ENCODE measurements around the gene ABL2. TPM values are rescaled to one million over a fixed set of nuclear protein-coding genes. Genes with fewer than 3 reads are reported as not detected.

The ABL2 gene
- total and polyA plus RNA-seq, 2 donors (not counting 1 experiment from before 2014, with no cell fraction given): 2.6 to 20.0 TPM

DNA sequence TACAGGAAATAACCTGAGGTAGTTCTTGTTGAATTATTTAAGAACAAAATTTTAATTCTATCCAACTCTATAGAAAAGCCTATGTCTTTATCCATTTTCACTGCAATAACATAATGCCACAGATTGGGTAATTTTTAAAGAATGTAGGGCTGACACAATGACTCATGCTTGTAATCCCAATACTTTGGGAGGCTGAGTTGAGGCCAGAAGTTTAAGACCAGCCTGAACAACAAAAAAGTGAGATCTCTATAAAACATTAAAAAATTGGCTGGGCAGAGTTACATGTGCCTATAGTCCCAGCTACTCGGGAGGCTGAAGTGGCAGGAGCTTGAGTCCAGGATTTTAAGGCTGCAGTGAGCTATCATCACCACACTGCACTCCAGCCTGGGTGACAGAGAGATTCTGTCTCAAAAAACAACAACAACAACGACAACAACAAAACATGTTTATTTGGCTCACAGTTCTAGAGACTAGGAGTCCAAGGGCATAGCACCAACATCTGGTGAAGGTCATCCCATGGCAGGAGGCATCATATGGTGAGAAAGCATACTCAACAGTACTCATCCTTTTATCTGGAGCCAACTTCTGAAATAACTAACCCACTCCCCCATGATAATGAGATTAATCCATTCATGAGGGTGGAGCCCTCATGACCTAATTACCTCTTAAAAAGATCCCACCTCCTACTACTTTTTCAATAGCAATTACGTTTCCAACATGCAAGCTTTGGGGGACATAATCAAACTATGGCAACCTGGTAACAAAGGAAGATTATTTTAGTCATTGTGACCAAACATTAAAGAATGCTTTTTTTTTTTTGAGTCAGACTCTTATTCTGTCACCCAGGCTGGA lies 59.6 kb downstream of the ABL2 start:
- peaks cover 20% of the 10 kb centered on the region for H3K79me2 ChIP-seq (ENCODE audit: control insufficient read depth, insufficient read depth, low read length)

DNA sequence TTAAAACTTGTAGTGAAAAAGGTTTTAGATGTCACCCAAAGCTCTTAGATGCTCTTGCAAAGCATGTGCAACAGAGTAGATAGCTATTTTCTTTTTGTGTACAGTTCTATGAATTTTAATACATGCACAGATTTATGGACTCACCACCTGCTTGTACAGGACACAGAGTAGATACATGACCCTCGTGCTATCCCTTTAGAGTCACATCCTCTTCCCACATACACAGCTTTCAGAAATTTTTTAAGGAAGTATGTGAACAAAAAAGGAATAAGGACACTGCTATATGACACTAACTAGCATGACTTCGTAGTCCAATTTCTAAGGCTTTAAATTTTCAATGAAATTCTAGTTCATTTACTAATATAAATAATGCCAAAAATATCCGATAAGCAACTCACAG lies 60.9 kb downstream of the ABL2 start:
- no peak overlapping the region for H2AFZ ChIP-seq (ENCODE audit: insufficient read depth, low read depth, low read length, poor library complexity, severe bottlenecking)
- TF ChIP-seq, protein P1, sequence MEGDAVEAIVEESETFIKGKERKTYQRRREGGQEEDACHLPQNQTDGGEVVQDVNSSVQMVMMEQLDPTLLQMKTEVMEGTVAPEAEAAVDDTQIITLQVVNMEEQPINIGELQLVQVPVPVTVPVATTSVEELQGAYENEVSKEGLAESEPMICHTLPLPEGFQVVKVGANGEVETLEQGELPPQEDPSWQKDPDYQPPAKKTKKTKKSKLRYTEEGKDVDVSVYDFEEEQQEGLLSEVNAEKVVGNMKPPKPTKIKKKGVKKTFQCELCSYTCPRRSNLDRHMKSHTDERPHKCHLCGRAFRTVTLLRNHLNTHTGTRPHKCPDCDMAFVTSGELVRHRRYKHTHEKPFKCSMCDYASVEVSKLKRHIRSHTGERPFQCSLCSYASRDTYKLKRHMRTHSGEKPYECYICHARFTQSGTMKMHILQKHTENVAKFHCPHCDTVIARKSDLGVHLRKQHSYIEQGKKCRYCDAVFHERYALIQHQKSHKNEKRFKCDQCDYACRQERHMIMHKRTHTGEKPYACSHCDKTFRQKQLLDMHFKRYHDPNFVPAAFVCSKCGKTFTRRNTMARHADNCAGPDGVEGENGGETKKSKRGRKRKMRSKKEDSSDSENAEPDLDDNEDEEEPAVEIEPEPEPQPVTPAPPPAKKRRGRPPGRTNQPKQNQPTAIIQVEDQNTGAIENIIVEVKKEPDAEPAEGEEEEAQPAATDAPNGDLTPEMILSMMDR (IDR thresholded peaks at IDR 0.05): no peak
- TF ChIP-seq EZH2 (IDR thresholded peaks at IDR 0.05; ENCODE audit: borderline replicate concordance, insufficient read depth, low read depth, low read length, poor library complexity, severe bottlenecking): no peak
- Mint-ChIP-seq H3K9me3 (ENCODE audit: insufficient read depth) (no peaks in the 10 kb centered on the region), H3K4me3 (no peak overlapping the region), H3K27ac (no peak overlapping the region), H3K27me3 (no peaks in the 10 kb centered on the region), H3K4me1 (peaks cover 22% of the 10 kb centered on the region)
- no peaks in the 10 kb centered on the region for H3K36me3 ChIP-seq (replicated peaks in 1 of 2; ENCODE audit: control extremely low read depth in 1 of 2, control insufficient read depth in 1 of 2, extremely low read depth in 1 of 2, insufficient read depth in 2 of 2, low read length in 1 of 2)
- H4K20me1 ChIP-seq (ENCODE audit: control insufficient read depth, insufficient read depth, low read length, poor library complexity, severe bottlenecking): no peaks in the 10 kb centered on the region
- H3K27ac ChIP-seq (ENCODE audit: low read length in 2 of 2): no peak overlapping the region
- DNase-seq: no peak
- no peak overlapping the region for H3K9ac ChIP-seq (ENCODE audit: low read length)
- ChIA-PET CTCF (no interaction called here), POLR2A (no interaction called here)
- H3K4me1 ChIP-seq (ENCODE audit: control insufficient read depth in 2 of 2, insufficient read depth in 2 of 2, low read length in 2 of 2): peaks cover 3 to 9% of the 10 kb centered on the region in 2 donors
- H3K27me3 ChIP-seq (replicated peaks in 1 of 4; ENCODE audit: control extremely low read depth in 1 of 4, control insufficient read depth in 3 of 4, insufficient read depth in 4 of 4, low read length in 3 of 4): no peaks in the 10 kb centered on the region
- no CpG with 5 or more reads among the region's 3 CpGs for WGBS (ENCODE audit: insufficient coverage)
- no peak overlapping the region for H3K4me3 ChIP-seq (ENCODE audit: control extremely low read depth in 1 of 5, extremely low read depth in 1 of 5, insufficient read depth in 1 of 5, low read depth in 2 of 5, low read length in 4 of 5)
- ATAC-seq (ENCODE audit: low read depth): no peak
- intact Hi-C loops (cut with micrococcal nuclease): no loop called here
- no peak overlapping the region for H3K4me2 ChIP-seq (replicated peaks; ENCODE audit: low read depth, low read length, poor library complexity, severe bottlenecking)
- H3K79me2 ChIP-seq (ENCODE audit: control insufficient read depth, insufficient read depth, low read length): peaks cover 22% of the 10 kb centered on the region
- H3K9me3 ChIP-seq (ENCODE audit: control extremely low read depth in 1 of 3, control insufficient read depth in 2 of 3, insufficient read depth in 1 of 3, low read length in 2 of 3): no peaks in the 10 kb centered on the region

More for the DNA sequence above, 59.6 kb downstream of the ABL2 start:
- peaks cover 22% of the 10 kb centered on the region for H3K4me1 Mint-ChIP-seq
- TF ChIP-seq, protein P1 (IDR thresholded peaks at IDR 0.05): no peak
- TF ChIP-seq EZH2 (IDR thresholded peaks at IDR 0.05; ENCODE audit: borderline replicate concordance, insufficient read depth, low read depth, low read length, poor library complexity, severe bottlenecking): no peak
- WGBS (ENCODE audit: insufficient coverage): 95% methylated on average over 2 of the region's 3 CpGs
- no peaks in the 10 kb centered on the region for H3K36me3 ChIP-seq (replicated peaks in 1 of 2; ENCODE audit: control extremely low read depth in 1 of 2, control insufficient read depth in 1 of 2, extremely low read depth in 1 of 2, insufficient read depth in 2 of 2, low read length in 1 of 2)
- intact Hi-C loops (cut with micrococcal nuclease): no loop called here
- no peak for ATAC-seq (ENCODE audit: low read depth)
- no peak overlapping the region for H3K27ac ChIP-seq (ENCODE audit: low read length in 2 of 2)
- H3K4me3 Mint-ChIP-seq: no peak overlapping the region
- H3K4me3 ChIP-seq (ENCODE audit: control extremely low read depth in 1 of 5, extremely low read depth in 1 of 5, insufficient read depth in 1 of 5, low read depth in 2 of 5, low read length in 4 of 5): no peak overlapping the region
- CTCF ChIA-PET: interaction anchor here (0.6 kb wide), 1 partner anchor 156 kb away, joined by 3 read pairs; no protein-coding TSS in a partner anchor
- no peak overlapping the region for H3K27ac Mint-ChIP-seq
- no peak overlapping the region for H2AFZ ChIP-seq (ENCODE audit: insufficient read depth, low read depth, low read length, poor library complexity, severe bottlenecking)
- no peaks in the 10 kb centered on the region for H3K27me3 ChIP-seq (replicated peaks in 1 of 4; ENCODE audit: control extremely low read depth in 1 of 4, control insufficient read depth in 3 of 4, insufficient read depth in 4 of 4, low read length in 3 of 4)
- no peaks in the 10 kb centered on the region for H3K9me3 Mint-ChIP-seq (ENCODE audit: insufficient read depth)
- H3K9me3 ChIP-seq (ENCODE audit: control extremely low read depth in 1 of 3, control insufficient read depth in 2 of 3, insufficient read depth in 1 of 3, low read length in 2 of 3): no peaks in the 10 kb centered on the region
- no peak overlapping the region for H3K4me2 ChIP-seq (replicated peaks; ENCODE audit: low read depth, low read length, poor library complexity, severe bottlenecking)
- H3K9ac ChIP-seq (ENCODE audit: low read length): no peak overlapping the region
- peaks cover 3 to 9% of the 10 kb centered on the region in 2 donors for H3K4me1 ChIP-seq (ENCODE audit: control insufficient read depth in 2 of 2, insufficient read depth in 2 of 2, low read length in 2 of 2)
- POLR2A ChIA-PET: interaction anchor here (0.6 kb wide), 1 partner anchor 42 kb away, joined by 3 read pairs; no protein-coding TSS in a partner anchor
- H4K20me1 ChIP-seq (ENCODE audit: control insufficient read depth, insufficient read depth, low read length, poor library complexity, severe bottlenecking): no peaks in the 10 kb centered on the region
- no peak for DNase-seq
- no peaks in the 10 kb centered on the region for H3K27me3 Mint-ChIP-seq

Data from B cell (primary cell).